ENCODE measurements around the gene LRRC23. TPM values are rescaled to one million over a fixed set of nuclear protein-coding genes. Genes with fewer than 3 reads are reported as not detected.

The LRRC23 gene
- total and polyA plus RNA-seq, 4 experiments from 2014 or later = 4.1 to 9.1 (median 6.2) TPM

DNA sequence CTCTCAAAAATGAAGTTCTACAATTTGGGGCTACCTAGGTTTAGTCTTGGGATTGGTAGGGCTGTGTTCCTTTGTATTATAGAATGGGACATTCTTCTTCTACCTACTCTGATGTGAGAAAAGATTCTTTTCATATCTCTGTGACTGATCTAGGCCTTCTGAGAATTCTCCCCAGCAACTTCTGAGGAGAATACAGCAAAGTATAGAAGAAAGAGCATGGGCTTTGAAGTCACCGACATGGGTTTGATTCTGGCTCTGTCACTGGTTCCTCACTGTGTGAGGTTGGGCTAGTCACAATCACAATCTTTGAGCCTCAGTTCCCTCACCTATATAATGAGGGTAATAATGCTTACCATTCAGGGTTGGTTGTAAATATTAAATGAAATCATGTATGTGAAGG lies 28.1 kb downstream of the LRRC23 start:
- Mint-ChIP-seq H3K36me3 (peaks cover 6 to 34% of the 10 kb centered on the region in 2 donors), H3K4me1 (peaks cover 36 to 71% (median 41%) of the 10 kb centered on the region in 4 donors), H3K27me3 (no peaks in the 10 kb centered on the region), H3K9me3 (peaks cover 0 to 2% (median 0%) of the 10 kb centered on the region in 8 donors), H3K4me3 (no peak overlapping the region), H3K27ac (peak overlapping the region; percentile 47 to 99 (median 90))
- intact Hi-C loops (cut with micrococcal nuclease) = no loop called here
- peaks cover 6% of the 10 kb centered on the region for H3K36me3 ChIP-seq (ENCODE audit: insufficient read depth, low read length)
- no peaks in the 10 kb centered on the region for H3K9me3 ChIP-seq (ENCODE audit: control insufficient read depth in 1 of 2, low read length in 2 of 2)
- H3K4me1 ChIP-seq (ENCODE audit: insufficient read depth, low read length) = peaks cover 45% of the 10 kb centered on the region
- H3K27me3 ChIP-seq (ENCODE audit: insufficient read depth, low read length) = no peaks in the 10 kb centered on the region
- peak overlapping the region; percentile 21 for H3K27ac ChIP-seq (ENCODE audit: low read depth, low read length)
- no peak overlapping the region for H3K4me3 ChIP-seq (ENCODE audit: low read length in 2 of 2)
- CTCF ChIA-PET (ENCODE audit: partially characterized antibody) = interaction anchor here (0.8 to 2.1 kb wide), 5 partner anchors 9 to 180 kb away, joined by 3 to 9 read pairs (median 4); partner anchors contain the start of gene SPSB2
- DNase-seq = peak in 1 of 5 donors; percentile 24
- POLR2A ChIA-PET (ENCODE audit: partially characterized antibody) = interaction anchor here (1.2 to 17.5 kb wide), 2 partner anchors 14 to 29 kb away, joined by 7 to 280 read pairs; partner anchors contain the start of genes C12orf57, PTPN6 and RNU7-1

DNA sequence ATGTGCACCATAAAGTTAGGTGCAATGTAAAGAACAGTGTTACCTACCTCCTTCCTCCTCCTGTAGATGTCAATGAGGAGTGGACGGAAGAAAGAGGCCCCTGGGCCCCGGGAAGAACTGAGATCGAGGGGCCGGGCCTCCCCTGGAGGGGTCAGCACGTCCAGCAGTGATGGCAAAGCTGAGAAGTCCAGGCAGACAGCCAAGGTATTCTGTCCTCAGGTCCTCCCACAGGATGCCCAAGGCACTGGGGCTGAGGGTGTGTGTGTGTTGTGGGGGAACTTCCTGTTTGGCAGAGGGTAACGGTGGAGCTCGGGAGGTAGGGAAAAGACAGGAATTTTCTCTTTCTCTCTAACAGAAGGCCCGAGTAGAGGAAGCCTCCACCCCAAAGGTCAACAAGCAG lies 29.5 kb downstream of the LRRC23 start:
- H3K9me3 ChIP-seq (ENCODE audit: control insufficient read depth in 1 of 2, low read length in 2 of 2) = no peaks in the 10 kb centered on the region
- no peaks in the 10 kb centered on the region for H3K27me3 Mint-ChIP-seq
- H3K27ac ChIP-seq (ENCODE audit: low read depth, low read length) = no peak overlapping the region
- H3K9me3 Mint-ChIP-seq = peaks cover 0 to 2% (median 0%) of the 10 kb centered on the region in 8 donors
- no peaks in the 10 kb centered on the region for H3K27me3 ChIP-seq (ENCODE audit: insufficient read depth, low read length)
- H3K27ac Mint-ChIP-seq = peak overlapping the region in 6 of 7 donors; percentile 32 to 99 (median 62)
- H3K36me3 ChIP-seq (ENCODE audit: insufficient read depth, low read length) = peaks cover 6% of the 10 kb centered on the region
- peaks cover 45% of the 10 kb centered on the region for H3K4me1 ChIP-seq (ENCODE audit: insufficient read depth, low read length)
- H3K4me3 Mint-ChIP-seq = peak overlapping the region in 1 of 8 donors; percentile 35
- H3K4me3 ChIP-seq (ENCODE audit: low read length in 2 of 2) = no peak overlapping the region
- H3K36me3 Mint-ChIP-seq = peaks cover 6 to 33% of the 10 kb centered on the region in 2 donors
- peaks cover 33 to 72% (median 42%) of the 10 kb centered on the region in 4 donors for H3K4me1 Mint-ChIP-seq
- CTCF ChIA-PET (ENCODE audit: partially characterized antibody) = interaction anchor here (1.3 to 8.2 kb wide), 4 partner anchors 10 to 62 kb away, joined by 4 to 77 read pairs (median 6); partner anchors contain the start of genes C12orf57, RNU7-1 and SPSB2
- intact Hi-C loops (cut with micrococcal nuclease) = no loop called here
- POLR2A ChIA-PET (ENCODE audit: partially characterized antibody) = interaction anchor here (0.6 to 17.5 kb wide), 6 partner anchors 8 to 60 kb away, joined by 3 to 280 read pairs (median 4); partner anchors contain the start of genes ATN1, C12orf57, ENO2 and PTPN6
- DNase-seq = peak in 1 of 5 donors; percentile 23

DNA sequence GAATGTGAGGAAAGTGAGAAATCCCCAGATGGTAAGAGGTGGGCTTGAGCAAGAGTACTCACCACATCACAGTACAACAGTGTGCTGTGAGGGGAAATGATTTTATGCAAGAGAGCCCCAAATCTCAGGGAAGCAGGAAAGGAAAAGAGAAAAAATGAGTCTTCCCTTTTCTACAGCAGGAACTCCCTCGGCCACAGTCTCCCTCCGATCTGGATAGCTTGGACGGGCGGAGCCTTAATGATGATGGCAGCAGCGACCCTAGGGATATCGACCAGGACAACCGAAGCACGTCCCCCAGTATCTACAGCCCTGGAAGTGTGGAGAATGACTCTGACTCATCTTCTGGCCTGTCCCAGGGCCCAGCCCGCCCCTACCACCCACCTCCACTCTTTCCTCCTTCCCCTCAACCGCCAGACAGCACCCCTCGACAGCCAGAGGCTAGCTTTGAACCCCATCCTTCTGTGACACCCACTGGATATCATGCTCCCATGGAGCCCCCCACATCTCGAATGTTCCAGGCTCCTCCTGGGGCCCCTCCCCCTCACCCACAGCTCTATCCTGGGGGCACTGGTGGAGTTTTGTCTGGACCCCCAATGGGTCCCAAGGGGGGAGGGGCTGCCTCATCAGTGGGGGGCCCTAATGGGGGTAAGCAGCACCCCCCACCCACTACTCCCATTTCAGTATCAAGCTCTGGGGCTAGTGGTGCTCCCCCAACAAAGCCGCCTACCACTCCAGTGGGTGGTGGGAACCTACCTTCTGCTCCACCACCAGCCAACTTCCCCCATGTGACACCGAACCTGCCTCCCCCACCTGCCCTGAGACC lies 31.0 kb downstream of the LRRC23 start:
- Histone ChIP-seq H3K27me3 (ENCODE audit: insufficient read depth, low read length) (no peaks in the 10 kb centered on the region), H3K4me1 (ENCODE audit: insufficient read depth, low read length) (peaks cover 35% of the 10 kb centered on the region), H3K36me3 (ENCODE audit: insufficient read depth, low read length) (peaks cover 6% of the 10 kb centered on the region), H3K9me3 (ENCODE audit: control insufficient read depth in 1 of 2, low read length in 2 of 2) (no peaks in the 10 kb centered on the region), H3K4me3 (ENCODE audit: low read length in 2 of 2) (no peak overlapping the region), H3K27ac (ENCODE audit: low read depth, low read length) (peak overlapping the region; percentile 95)
- DNase-seq = peak in 1 of 5 donors; percentile 41
- CTCF ChIA-PET (ENCODE audit: partially characterized antibody) = interaction anchor here (1.1 to 18.5 kb wide), 4 partner anchors 11 to 253 kb away, joined by 3 to 774 read pairs (median 41); partner anchors contain the start of gene SPSB2
- Mint-ChIP-seq H3K4me1 (peaks cover 26 to 61% (median 38%) of the 10 kb centered on the region in 4 donors), H3K36me3 (peaks cover 6 to 33% of the 10 kb centered on the region in 2 donors), H3K4me3 (peak overlapping the region in 7 of 8 donors; percentile 27 to 55 (median 49)), H3K27me3 (no peaks in the 10 kb centered on the region), H3K9me3 (peaks cover 0 to 2% (median 0%) of the 10 kb centered on the region in 8 donors), H3K27ac (peak overlapping the region; percentile 72 to 99 (median 92))
- POLR2A ChIA-PET (ENCODE audit: partially characterized antibody) = interaction anchor here (0.9 to 22.1 kb wide), 9 partner anchors 10 to 865 kb away, joined by 3 to 1807 read pairs (median 19); partner anchors contain the start of genes ATN1, C12orf57, C1RL and ENO2
- intact Hi-C loops (cut with micrococcal nuclease) = no loop called here

DNA sequence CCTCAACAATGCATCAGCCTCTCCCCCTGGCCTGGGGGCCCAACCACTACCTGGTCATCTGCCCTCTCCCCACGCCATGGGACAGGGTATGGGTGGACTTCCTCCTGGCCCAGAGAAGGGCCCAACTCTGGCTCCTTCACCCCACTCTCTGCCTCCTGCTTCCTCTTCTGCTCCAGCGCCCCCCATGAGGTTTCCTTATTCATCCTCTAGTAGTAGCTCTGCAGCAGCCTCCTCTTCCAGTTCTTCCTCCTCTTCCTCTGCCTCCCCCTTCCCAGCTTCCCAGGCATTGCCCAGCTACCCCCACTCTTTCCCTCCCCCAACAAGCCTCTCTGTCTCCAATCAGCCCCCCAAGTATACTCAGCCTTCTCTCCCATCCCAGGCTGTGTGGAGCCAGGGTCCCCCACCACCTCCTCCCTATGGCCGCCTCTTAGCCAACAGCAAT lies 31.6 kb downstream of the LRRC23 start:
- intact Hi-C loops (cut with micrococcal nuclease) = no loop called here
- Histone ChIP-seq H3K27me3 (ENCODE audit: insufficient read depth, low read length) (no peaks in the 10 kb centered on the region), H3K4me3 (ENCODE audit: low read length in 2 of 2) (peak overlapping the region in 1 of 2 donors; percentile 82), H3K9me3 (ENCODE audit: control insufficient read depth in 1 of 2, low read length in 2 of 2) (no peaks in the 10 kb centered on the region), H3K4me1 (ENCODE audit: insufficient read depth, low read length) (peaks cover 35% of the 10 kb centered on the region), H3K36me3 (ENCODE audit: insufficient read depth, low read length) (peaks cover 6% of the 10 kb centered on the region), H3K27ac (ENCODE audit: low read depth, low read length) (peak overlapping the region; percentile 95)
- Mint-ChIP-seq H3K27me3 (no peaks in the 10 kb centered on the region), H3K9me3 (peaks cover 0 to 2% (median 0%) of the 10 kb centered on the region in 8 donors), H3K27ac (peak overlapping the region; percentile 91 to 99 (median 94)), H3K4me1 (peaks cover 23 to 56% (median 37%) of the 10 kb centered on the region in 4 donors), H3K36me3 (peaks cover 6 to 33% of the 10 kb centered on the region in 2 donors), H3K4me3 (peak overlapping the region; percentile 80 to 88 (median 84))
- DNase-seq = no peak
- ChIA-PET CTCF (ENCODE audit: partially characterized antibody) (interaction anchor here (1.1 to 18.5 kb wide), 4 partner anchors 12 to 252 kb away, joined by 3 to 774 read pairs (median 41); partner anchors contain the start of gene SPSB2), POLR2A (ENCODE audit: partially characterized antibody) (interaction anchor here (0.9 to 22.1 kb wide), 11 partner anchors 10 to 866 kb away, joined by 3 to 1807 read pairs (median 19); partner anchors contain the start of genes ATN1, C12orf57, C1RL and ENO2)

DNA sequence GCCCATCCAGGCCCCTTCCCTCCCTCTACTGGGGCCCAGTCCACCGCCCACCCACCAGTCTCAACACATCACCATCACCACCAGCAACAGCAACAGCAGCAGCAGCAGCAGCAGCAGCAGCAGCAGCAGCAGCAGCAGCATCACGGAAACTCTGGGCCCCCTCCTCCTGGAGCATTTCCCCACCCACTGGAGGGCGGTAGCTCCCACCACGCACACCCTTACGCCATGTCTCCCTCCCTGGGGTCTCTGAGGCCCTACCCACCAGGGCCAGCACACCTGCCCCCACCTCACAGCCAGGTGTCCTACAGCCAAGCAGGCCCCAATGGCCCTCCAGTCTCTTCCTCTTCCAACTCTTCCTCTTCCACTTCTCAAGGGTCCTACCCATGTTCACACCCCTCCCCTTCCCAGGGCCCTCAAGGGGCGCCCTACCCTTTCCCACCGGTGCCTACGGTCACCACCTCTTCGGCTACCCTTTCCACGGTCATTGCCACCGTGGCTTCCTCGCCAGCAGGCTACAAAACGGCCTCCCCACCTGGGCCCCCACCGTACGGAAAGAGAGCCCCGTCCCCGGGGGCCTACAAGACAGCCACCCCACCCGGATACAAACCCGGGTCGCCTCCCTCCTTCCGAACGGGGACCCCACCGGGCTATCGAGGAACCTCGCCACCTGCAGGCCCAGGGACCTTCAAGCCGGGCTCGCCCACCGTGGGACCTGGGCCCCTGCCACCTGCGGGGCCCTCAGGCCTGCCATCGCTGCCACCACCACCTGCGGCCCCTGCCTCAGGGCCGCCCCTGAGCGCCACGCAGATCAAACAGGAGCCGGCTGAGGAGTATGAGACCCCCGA lies 32.2 kb downstream of the LRRC23 start:
- no peaks in the 10 kb centered on the region for H3K9me3 ChIP-seq (ENCODE audit: control insufficient read depth in 1 of 2, low read length in 2 of 2)
- peaks cover 6 to 33% of the 10 kb centered on the region in 2 donors for H3K36me3 Mint-ChIP-seq
- ChIA-PET CTCF (ENCODE audit: partially characterized antibody) (interaction anchor here (0.7 to 18.5 kb wide), 15 partner anchors 8 to 171 kb away, joined by 3 to 774 read pairs (median 6); partner anchors contain the start of genes SPSB2 and USP5), POLR2A (ENCODE audit: partially characterized antibody) (interaction anchor here (0.9 to 22.1 kb wide), 22 partner anchors 10 to 404 kb away, joined by 3 to 1807 read pairs (median 17); partner anchors contain the start of genes ATN1, C12orf57, C1RL and CDCA3)
- peaks cover 34% of the 10 kb centered on the region for H3K4me1 ChIP-seq (ENCODE audit: insufficient read depth, low read length)
- intact Hi-C loops (cut with micrococcal nuclease) = no loop called here
- H3K27me3 ChIP-seq (ENCODE audit: insufficient read depth, low read length) = no peaks in the 10 kb centered on the region
- H3K27ac ChIP-seq (ENCODE audit: low read depth, low read length) = peak overlapping the region; percentile 95
- peaks cover 6% of the 10 kb centered on the region for H3K36me3 ChIP-seq (ENCODE audit: insufficient read depth, low read length)
- peak; percentile 48 to 84 (median 53) for DNase-seq
- H3K9me3 Mint-ChIP-seq = peaks cover 0 to 2% (median 0%) of the 10 kb centered on the region in 8 donors
- H3K4me3 ChIP-seq (ENCODE audit: low read length in 2 of 2) = peak overlapping the region; percentile 47 to 82
- peak overlapping the region; percentile 91 to 99 (median 94) for H3K27ac Mint-ChIP-seq
- peak overlapping the region; percentile 80 to 88 (median 84) for H3K4me3 Mint-ChIP-seq
- peaks cover 23 to 56% (median 37%) of the 10 kb centered on the region in 4 donors for H3K4me1 Mint-ChIP-seq
- no peaks in the 10 kb centered on the region for H3K27me3 Mint-ChIP-seq
